Nephron progenitor cell (in vitro differentiated cells): ENCODE results near the gene HIPK2.

ENCODE experiments used
- DNase-seq: peaks from one replicate; pipeline ENCODE4 v3.0.0; 2021
- H3K27ac Mint-ChIP-seq: 2 replicates; pipeline ENCODE4 v1.8.0; 2021; ENCODE audit warnings: mild to moderate bottlenecking, moderate library complexity, mixed read lengths
- H3K27me3 Mint-ChIP-seq: 2 replicates; pipeline ENCODE4 v1.8.0; 2021; ENCODE audit warnings: mild to moderate bottlenecking, low read depth, mixed read lengths; ENCODE audit not compliant: poor library complexity
- H3K36me3 Mint-ChIP-seq: 2 replicates; pipeline ENCODE4 v1.8.0; 2021; ENCODE audit warnings: low read depth, mixed read lengths
- H3K4me1 Mint-ChIP-seq: 2 replicates; pipeline ENCODE4 v1.8.0; 2021; ENCODE audit warnings: mixed read lengths
- H3K4me3 Mint-ChIP-seq: 2 replicates; pipeline ENCODE4 v1.8.0; 2021; ENCODE audit warnings: mild to moderate bottlenecking, moderate library complexity, mixed read lengths
- H3K9me3 Mint-ChIP-seq: 2 replicates; pipeline ENCODE4 v1.8.0; 2021; ENCODE audit warnings: mild to moderate bottlenecking, moderate library complexity, mixed read lengths
- TF ChIP-seq, protein P1 (sequence below): fragments of 200-600 bp; sonication (generic); IDR thresholded peaks from 2 replicates; pipeline ENCODE4 v1.5.0; 2021; ENCODE audit warnings: antibody characterized with exemption

HIPK2 gene

DNA sequence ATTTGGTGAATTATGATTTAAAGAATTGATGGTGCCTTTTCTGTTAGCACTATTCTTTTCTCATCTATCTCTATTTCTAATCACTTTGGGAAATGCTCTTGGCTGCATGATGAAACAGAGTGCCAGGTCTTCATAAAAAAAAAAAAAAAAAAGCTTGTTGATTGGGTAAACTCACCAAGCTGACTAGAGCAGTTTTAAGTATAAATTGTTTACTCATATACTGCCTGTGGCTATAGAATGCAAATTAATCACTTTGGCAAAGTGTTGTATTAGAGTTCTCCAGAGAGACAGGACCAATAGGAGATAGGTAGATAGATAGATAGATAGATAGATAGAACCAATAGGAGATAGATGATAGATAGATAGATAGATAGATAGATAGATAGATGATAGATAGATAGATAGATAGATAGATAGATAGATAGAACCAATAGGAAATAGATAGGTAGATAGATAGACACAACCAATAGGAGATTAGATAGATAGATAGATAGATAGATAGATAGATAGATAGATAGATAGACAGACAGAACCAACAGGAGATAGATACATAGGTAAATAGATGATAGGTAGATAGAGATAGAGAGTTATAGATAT is 31.1 kb upstream of the HIPK2 start:
- H3K4me1 Mint-ChIP-seq: peaks cover 7% of the 10 kb centered on the region
- no peak for DNase-seq
- TF ChIP-seq, protein P1, sequence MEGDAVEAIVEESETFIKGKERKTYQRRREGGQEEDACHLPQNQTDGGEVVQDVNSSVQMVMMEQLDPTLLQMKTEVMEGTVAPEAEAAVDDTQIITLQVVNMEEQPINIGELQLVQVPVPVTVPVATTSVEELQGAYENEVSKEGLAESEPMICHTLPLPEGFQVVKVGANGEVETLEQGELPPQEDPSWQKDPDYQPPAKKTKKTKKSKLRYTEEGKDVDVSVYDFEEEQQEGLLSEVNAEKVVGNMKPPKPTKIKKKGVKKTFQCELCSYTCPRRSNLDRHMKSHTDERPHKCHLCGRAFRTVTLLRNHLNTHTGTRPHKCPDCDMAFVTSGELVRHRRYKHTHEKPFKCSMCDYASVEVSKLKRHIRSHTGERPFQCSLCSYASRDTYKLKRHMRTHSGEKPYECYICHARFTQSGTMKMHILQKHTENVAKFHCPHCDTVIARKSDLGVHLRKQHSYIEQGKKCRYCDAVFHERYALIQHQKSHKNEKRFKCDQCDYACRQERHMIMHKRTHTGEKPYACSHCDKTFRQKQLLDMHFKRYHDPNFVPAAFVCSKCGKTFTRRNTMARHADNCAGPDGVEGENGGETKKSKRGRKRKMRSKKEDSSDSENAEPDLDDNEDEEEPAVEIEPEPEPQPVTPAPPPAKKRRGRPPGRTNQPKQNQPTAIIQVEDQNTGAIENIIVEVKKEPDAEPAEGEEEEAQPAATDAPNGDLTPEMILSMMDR: no peak
- H3K4me3 Mint-ChIP-seq: no peak overlapping the region
- no peak overlapping the region for H3K27ac Mint-ChIP-seq
- H3K9me3 Mint-ChIP-seq: peaks cover 19% of the 10 kb centered on the region
- peaks cover 6% of the 10 kb centered on the region for H3K27me3 Mint-ChIP-seq
- H3K36me3 Mint-ChIP-seq: peaks cover 15% of the 10 kb centered on the region

DNA sequence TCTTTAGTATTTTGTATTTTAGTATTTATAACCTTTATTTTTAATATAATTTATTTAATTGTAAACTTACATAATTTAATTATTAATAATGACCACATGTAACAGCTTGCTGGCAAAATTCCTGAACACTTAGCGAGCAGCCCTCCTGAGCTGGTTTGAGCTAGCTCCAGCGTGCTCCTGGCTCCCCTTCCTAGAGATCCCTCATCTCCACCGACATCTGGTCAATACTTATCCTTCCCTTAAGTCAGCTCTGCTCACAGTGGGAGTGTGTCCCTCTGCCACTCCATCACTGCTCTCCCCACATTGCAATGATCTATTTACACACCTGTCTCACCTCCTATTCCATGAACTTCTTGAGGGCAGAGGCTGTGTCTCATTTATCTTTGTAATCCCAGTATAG is 30.6 kb upstream of the HIPK2 start:
- H3K9me3 Mint-ChIP-seq: peaks cover 22% of the 10 kb centered on the region
- peaks cover 6% of the 10 kb centered on the region for H3K27me3 Mint-ChIP-seq
- peaks cover 15% of the 10 kb centered on the region for H3K36me3 Mint-ChIP-seq
- TF ChIP-seq, protein P1: no peak
- no peak overlapping the region for H3K4me3 Mint-ChIP-seq
- DNase-seq: no peak
- peaks cover 7% of the 10 kb centered on the region for H3K4me1 Mint-ChIP-seq
- H3K27ac Mint-ChIP-seq: no peak overlapping the region

DNA sequence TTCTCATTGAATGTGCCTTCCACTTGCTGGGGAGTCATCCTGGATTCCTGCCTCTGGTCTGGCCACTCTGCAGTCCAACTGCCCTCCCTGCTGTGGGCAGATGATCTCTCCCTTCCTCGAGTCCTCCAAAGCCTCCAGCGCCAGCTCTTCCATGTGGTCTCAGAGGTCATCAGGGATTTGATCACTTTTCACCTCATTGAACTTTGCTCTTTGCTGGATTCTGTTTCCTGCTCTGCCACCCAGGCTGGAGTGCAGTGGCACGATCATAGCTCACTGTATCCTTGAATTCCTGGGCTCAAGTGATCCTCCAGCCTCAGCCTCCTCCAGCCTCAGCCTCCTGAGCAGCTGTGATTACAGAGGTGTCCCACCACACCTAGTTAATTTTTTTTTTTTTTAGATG is 29.2 kb upstream of the HIPK2 start:
- DNase-seq: no peak
- TF ChIP-seq, protein P1: no peak
- Mint-ChIP-seq H3K4me3 (no peak overlapping the region), H3K4me1 (peaks cover 7% of the 10 kb centered on the region), H3K27me3 (peaks cover 6% of the 10 kb centered on the region), H3K36me3 (peaks cover 27% of the 10 kb centered on the region), H3K27ac (peak overlapping the region; percentile 31), H3K9me3 (peaks cover 36% of the 10 kb centered on the region)

DNA sequence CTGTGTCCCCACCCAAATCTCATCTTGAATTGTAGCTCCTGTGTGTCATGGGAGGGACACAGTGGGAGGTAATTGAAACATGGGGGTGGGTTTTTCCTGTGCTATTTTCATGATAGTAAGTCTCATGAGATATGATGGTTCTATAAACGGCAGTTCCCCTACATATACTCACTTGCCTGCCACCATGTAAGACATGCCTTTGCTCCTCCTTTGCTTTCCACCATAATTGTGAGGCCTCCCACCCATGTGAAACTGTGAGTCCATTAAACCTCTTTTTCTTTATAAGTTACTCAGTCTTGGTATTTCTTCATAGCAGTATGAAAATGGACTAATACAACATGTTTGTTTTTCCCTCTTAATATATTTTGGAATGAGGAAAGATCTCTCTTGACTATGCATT is 26.8 kb upstream of the HIPK2 start:
- DNase-seq: no peak
- Mint-ChIP-seq H3K9me3 (peaks cover 43% of the 10 kb centered on the region), H3K4me1 (peaks cover 7% of the 10 kb centered on the region), H3K27ac (no peak overlapping the region), H3K36me3 (peaks cover 35% of the 10 kb centered on the region), H3K4me3 (no peak overlapping the region), H3K27me3 (peaks cover 4% of the 10 kb centered on the region)
- TF ChIP-seq, protein P1: no peak

DNA sequence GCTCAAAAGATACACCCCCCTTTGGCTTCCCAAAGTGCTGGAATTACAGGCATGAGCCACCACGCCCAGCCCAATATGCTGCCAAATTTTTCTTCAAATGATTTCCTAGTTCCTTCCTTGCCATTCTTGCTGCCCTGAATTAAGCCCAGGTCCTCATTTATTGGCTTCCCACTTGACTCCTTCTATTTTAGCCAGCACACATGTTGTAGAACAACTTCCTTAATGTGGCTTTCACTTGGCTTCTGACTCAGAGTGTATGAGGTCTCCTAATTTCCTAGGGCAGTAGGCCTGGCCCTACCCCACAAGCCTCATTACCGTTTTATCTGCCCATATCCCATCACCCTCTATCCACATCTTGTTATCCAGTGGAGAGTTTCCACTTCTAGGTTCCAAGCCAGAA is 21.8 kb upstream of the HIPK2 start:
- peaks cover 7% of the 10 kb centered on the region for H3K4me1 Mint-ChIP-seq
- H3K9me3 Mint-ChIP-seq: peaks cover 36% of the 10 kb centered on the region
- peaks cover 36% of the 10 kb centered on the region for H3K36me3 Mint-ChIP-seq
- no peak overlapping the region for H3K4me3 Mint-ChIP-seq
- peak overlapping the region; percentile 65 for H3K27ac Mint-ChIP-seq
- DNase-seq: no peak
- peaks cover 7% of the 10 kb centered on the region for H3K27me3 Mint-ChIP-seq
- TF ChIP-seq, protein P1: no peak

DNA sequence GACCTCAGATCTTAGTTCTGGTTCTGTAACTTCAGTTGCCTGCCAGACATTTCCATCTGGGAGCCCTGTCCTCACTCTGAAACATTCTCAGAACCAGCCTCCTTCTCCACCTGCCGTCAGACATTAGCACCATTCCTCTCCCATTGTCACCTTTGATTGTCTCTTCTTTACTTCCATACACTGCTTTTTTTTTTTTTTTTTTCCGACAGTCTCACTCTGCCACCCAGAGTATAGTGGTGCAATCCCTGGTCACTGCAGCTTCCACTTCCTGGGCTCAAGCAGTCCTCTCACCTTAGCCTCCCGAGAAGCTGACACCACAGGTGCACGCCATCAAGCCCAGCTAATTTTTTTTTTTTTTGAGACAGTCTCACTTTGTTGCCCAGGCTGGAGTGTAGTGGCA is 21.1 kb upstream of the HIPK2 start:
- TF ChIP-seq, protein P1: no peak
- H3K9me3 Mint-ChIP-seq: peaks cover 32% of the 10 kb centered on the region
- peaks cover 7% of the 10 kb centered on the region for H3K27me3 Mint-ChIP-seq
- H3K27ac Mint-ChIP-seq: no peak overlapping the region
- peaks cover 7% of the 10 kb centered on the region for H3K4me1 Mint-ChIP-seq
- DNase-seq: no peak
- no peak overlapping the region for H3K4me3 Mint-ChIP-seq
- peaks cover 31% of the 10 kb centered on the region for H3K36me3 Mint-ChIP-seq
